Osteoblast (primary cell): ENCODE results near the gene HTRA2. TPM values are rescaled to one million over a fixed set of nuclear protein-coding genes. Genes with fewer than 3 reads are reported as not detected.

ENCODE experiments used
- DNase-seq: peaks from one replicate; pipeline ENCODE4 v3.0.0; 2011; ENCODE audit warnings: low spot score, mixed read lengths; ENCODE audit not compliant: insufficient read length; ENCODE audit errors: missing footprints
- H2AFZ ChIP-seq: 2 replicates; pipeline ENCODE4 v1.6.0; 2011; ENCODE audit warnings: mild to moderate bottlenecking, low read length
- H3K27ac ChIP-seq: 2 replicates; pipeline ENCODE4 v1.5.1; 2011; ENCODE audit warnings: mild to moderate bottlenecking, low read depth, low read length, moderate library complexity
- H3K27me3 ChIP-seq: 2 replicates; pipeline ENCODE4 v1.6.0; 2012; ENCODE audit warnings: mild to moderate bottlenecking, control low read depth, inconsistent platforms, low read length, moderate library complexity; ENCODE audit not compliant: insufficient read depth
- H3K36me3 ChIP-seq: 2 replicates; pipeline ENCODE4 v1.5.1; 2011; ENCODE audit warnings: mild to moderate bottlenecking, low read length, control low read depth, moderate library complexity; ENCODE audit not compliant: insufficient read depth
- H3K4me1 ChIP-seq: 2 replicates; pipeline ENCODE4 v1.5.1; 2011; ENCODE audit warnings: mild to moderate bottlenecking, low read length, control low read depth, moderate library complexity; ENCODE audit not compliant: insufficient read depth
- H3K4me2 ChIP-seq: 2 replicates; pipeline ENCODE4 v1.6.0; 2011; ENCODE audit warnings: mild to moderate bottlenecking, low read length; ENCODE audit not compliant: insufficient read depth
- H3K4me3 ChIP-seq: fragments of 200-600 bp; sonication (generic); 3 replicates; pipeline ENCODE4 v1.5.1; 2012; ENCODE audit warnings: mild to moderate bottlenecking, low read length, inconsistent platforms; ENCODE audit not compliant: insufficient read depth
- H3K79me2 ChIP-seq: 2 replicates; pipeline ENCODE4 v1.6.0; 2012; ENCODE audit warnings: mild to moderate bottlenecking, low read length, control low read depth, inconsistent platforms; ENCODE audit not compliant: insufficient read depth
- H3K9me3 ChIP-seq: 2 replicates; pipeline ENCODE4 v1.5.1; 2011; ENCODE audit warnings: low read depth, low read length, control low read depth
- H4K20me1 ChIP-seq: 2 replicates; pipeline ENCODE4 v1.6.0; 2012; ENCODE audit warnings: mild to moderate bottlenecking, low read length, control low read depth; ENCODE audit not compliant: insufficient read depth
- total RNA-seq: library from RNA; depleted of rRNA; stranded (reverse); fragments of >200 nt; gene quantifications from 2 replicates; pipeline ENCODE4 v1.2.3, GENCODE V29; 2012
- TF ChIP-seq, protein P1 (sequence below): IDR thresholded peaks from 2 replicates; pipeline ENCODE4 v1.5.1; 2011; ENCODE audit warnings: mild to moderate bottlenecking, low read depth, low read length, moderate library complexity; ENCODE audit errors: extremely low read depth

HTRA2 gene
- total RNA-seq, 1 donor: 51.8 TPM

- Histone ChIP-seq H3K27me3 (no peaks in the 10 kb centered on the region), H2AFZ (no peak overlapping the region), H3K4me1 (peaks cover 54% of the 10 kb centered on the region), H3K79me2 (peaks cover 41% of the 10 kb centered on the region), H3K27ac (peak overlapping the region; percentile 81), H4K20me1 (no peaks in the 10 kb centered on the region), H3K9me3 (no peaks in the 10 kb centered on the region), H3K36me3 (peaks cover 14% of the 10 kb centered on the region), H3K4me3 (peak overlapping the region; percentile 80), H3K4me2 (peak overlapping the region; percentile 91)
- TF ChIP-seq, protein P1, sequence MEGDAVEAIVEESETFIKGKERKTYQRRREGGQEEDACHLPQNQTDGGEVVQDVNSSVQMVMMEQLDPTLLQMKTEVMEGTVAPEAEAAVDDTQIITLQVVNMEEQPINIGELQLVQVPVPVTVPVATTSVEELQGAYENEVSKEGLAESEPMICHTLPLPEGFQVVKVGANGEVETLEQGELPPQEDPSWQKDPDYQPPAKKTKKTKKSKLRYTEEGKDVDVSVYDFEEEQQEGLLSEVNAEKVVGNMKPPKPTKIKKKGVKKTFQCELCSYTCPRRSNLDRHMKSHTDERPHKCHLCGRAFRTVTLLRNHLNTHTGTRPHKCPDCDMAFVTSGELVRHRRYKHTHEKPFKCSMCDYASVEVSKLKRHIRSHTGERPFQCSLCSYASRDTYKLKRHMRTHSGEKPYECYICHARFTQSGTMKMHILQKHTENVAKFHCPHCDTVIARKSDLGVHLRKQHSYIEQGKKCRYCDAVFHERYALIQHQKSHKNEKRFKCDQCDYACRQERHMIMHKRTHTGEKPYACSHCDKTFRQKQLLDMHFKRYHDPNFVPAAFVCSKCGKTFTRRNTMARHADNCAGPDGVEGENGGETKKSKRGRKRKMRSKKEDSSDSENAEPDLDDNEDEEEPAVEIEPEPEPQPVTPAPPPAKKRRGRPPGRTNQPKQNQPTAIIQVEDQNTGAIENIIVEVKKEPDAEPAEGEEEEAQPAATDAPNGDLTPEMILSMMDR: no peak
- DNase-seq: peak; percentile 87
These were observed 25.1 kb upstream of the HTRA2 start for GRCh38 chr2:74504591-74504990.

GRCh38 chr2:74505448-74506246, 24.1 kb upstream of the HTRA2 start:
- H3K4me1 ChIP-seq: peaks cover 48% of the 10 kb centered on the region
- H3K4me3 ChIP-seq: peak overlapping the region; percentile 30
- H3K36me3 ChIP-seq: peaks cover 14% of the 10 kb centered on the region
- H3K4me2 ChIP-seq: peak overlapping the region; percentile 91
- H3K79me2 ChIP-seq: peaks cover 41% of the 10 kb centered on the region
- DNase-seq: peak; percentile 63
- H3K27ac ChIP-seq: no peak overlapping the region
- H2AFZ ChIP-seq: no peak overlapping the region
- H3K27me3 ChIP-seq: peaks cover 2% of the 10 kb centered on the region
- no peaks in the 10 kb centered on the region for H4K20me1 ChIP-seq
- no peaks in the 10 kb centered on the region for H3K9me3 ChIP-seq
- TF ChIP-seq, protein P1: no peak

DNA sequence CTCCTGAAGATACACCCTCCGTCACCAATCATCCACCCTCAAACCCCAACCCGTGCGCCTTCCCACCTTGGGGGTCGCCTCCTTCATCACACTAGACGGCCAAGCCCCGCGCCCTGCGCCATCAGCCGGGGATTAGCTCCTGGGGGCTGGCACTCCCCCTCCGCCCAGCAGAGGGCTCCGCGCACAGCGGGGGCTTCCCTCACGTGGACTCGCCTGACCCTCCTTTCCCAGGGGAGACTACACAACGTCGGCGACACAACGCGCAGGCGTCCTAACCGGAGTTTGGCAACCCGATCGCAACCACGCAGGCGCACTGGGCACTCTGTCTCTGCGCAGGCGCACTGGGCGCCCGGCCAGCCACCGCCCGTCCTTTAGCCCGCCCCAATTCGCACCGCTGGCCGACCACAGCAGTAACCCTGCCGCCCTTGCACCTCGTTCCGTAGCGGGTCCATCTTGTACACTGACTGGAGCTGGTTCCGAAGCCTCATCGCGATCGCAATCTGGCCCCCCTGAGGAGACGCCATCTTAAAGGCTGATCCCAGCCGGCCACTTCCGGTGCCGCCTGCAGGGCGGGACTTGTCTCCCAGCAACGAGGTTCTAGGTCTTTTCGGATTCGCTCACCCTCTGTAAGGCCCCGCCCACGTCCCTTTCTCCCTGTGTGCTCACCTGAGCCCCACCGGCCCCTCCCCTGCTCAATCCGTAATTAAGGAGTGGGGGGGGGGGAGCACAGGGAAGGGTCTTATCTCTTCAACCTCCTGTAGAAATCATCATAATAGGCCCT, 22.4 kb upstream of the HTRA2 start, which contains the start of gene PCGF1:
PCGF1 (minus strand) TSS at position 551 of the 781 bp plus-strand sequence; CDS start at position 524, 27 bp downstream.
- peak within 1 kb of the TSS; percentile 99 for H3K4me3 ChIP-seq
- H3K4me1 ChIP-seq: peaks cover 54% of the 10 kb centered on the region
- H3K79me2 ChIP-seq: peaks cover 41% of the 10 kb centered on the region
- peak within 1 kb of the TSS; percentile 94 for H3K4me2 ChIP-seq
- peaks cover 17% of the 10 kb centered on the region for H3K27me3 ChIP-seq
- H4K20me1 ChIP-seq: no peaks in the 10 kb centered on the region
- peak within 1 kb of the TSS; percentile 99 for H3K27ac ChIP-seq
- peak within 1 kb of the TSS; percentile 98 for H2AFZ ChIP-seq
- H3K36me3 ChIP-seq: peaks cover 14% of the 10 kb centered on the region
- no peaks in the 10 kb centered on the region for H3K9me3 ChIP-seq
- TF ChIP-seq, protein P1: peak; percentile 35
- DNase-seq: peak; percentile 99
